ENCODE data around the gene ARHGAP11A. TPM values are rescaled to one million over a fixed set of nuclear protein-coding genes. Genes with fewer than 3 reads are reported as not detected.
"Not testable (repeated sequence)": the region's sequence is repeated elsewhere in the genome, so short reads cannot be mapped to it uniquely, and the experiment has no call there.

The ARHGAP11A gene, protein sequence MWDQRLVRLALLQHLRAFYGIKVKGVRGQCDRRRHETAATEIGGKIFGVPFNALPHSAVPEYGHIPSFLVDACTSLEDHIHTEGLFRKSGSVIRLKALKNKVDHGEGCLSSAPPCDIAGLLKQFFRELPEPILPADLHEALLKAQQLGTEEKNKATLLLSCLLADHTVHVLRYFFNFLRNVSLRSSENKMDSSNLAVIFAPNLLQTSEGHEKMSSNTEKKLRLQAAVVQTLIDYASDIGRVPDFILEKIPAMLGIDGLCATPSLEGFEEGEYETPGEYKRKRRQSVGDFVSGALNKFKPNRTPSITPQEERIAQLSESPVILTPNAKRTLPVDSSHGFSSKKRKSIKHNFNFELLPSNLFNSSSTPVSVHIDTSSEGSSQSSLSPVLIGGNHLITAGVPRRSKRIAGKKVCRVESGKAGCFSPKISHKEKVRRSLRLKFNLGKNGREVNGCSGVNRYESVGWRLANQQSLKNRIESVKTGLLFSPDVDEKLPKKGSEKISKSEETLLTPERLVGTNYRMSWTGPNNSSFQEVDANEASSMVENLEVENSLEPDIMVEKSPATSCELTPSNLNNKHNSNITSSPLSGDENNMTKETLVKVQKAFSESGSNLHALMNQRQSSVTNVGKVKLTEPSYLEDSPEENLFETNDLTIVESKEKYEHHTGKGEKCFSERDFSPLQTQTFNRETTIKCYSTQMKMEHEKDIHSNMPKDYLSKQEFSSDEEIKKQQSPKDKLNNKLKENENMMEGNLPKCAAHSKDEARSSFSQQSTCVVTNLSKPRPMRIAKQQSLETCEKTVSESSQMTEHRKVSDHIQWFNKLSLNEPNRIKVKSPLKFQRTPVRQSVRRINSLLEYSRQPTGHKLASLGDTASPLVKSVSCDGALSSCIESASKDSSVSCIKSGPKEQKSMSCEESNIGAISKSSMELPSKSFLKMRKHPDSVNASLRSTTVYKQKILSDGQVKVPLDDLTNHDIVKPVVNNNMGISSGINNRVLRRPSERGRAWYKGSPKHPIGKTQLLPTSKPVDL
- 10 to 100 TPM in 1 of 10 donors, 1 to 10 TPM in 8, under 1 TPM in 1; 0.64 to 10.6 (median 2.8) TPM for total RNA-seq
- 1 to 10 TPM in 1 of 2 donors, under 1 TPM in 1; 0.30 to 1.9 TPM for polyA plus RNA-seq
- long read RNA-seq, donor 1, full-length matches to known transcripts, result 3 of 3 reads
- long read RNA-seq, donor 1, partial matches to known transcripts, result 0 of 3 reads
- long read RNA-seq, donor 1, other reads (novel, unspliced or antisense), result 0 of 3 reads
- long read RNA-seq, donor 2, full-length matches to known transcripts, result 1 of 1 reads
- long read RNA-seq, donor 2, partial matches to known transcripts, result 0 of 1 reads
- long read RNA-seq, donor 2, other reads (novel, unspliced or antisense), result 0 of 1 reads
- long read RNA-seq, donor 3, full-length matches to known transcripts, result 1 of 2 reads
- long read RNA-seq, donor 3, partial matches to known transcripts, result 1 of 2 reads
- long read RNA-seq, donor 3, other reads (novel, unspliced or antisense), result 0 of 2 reads

DNA sequence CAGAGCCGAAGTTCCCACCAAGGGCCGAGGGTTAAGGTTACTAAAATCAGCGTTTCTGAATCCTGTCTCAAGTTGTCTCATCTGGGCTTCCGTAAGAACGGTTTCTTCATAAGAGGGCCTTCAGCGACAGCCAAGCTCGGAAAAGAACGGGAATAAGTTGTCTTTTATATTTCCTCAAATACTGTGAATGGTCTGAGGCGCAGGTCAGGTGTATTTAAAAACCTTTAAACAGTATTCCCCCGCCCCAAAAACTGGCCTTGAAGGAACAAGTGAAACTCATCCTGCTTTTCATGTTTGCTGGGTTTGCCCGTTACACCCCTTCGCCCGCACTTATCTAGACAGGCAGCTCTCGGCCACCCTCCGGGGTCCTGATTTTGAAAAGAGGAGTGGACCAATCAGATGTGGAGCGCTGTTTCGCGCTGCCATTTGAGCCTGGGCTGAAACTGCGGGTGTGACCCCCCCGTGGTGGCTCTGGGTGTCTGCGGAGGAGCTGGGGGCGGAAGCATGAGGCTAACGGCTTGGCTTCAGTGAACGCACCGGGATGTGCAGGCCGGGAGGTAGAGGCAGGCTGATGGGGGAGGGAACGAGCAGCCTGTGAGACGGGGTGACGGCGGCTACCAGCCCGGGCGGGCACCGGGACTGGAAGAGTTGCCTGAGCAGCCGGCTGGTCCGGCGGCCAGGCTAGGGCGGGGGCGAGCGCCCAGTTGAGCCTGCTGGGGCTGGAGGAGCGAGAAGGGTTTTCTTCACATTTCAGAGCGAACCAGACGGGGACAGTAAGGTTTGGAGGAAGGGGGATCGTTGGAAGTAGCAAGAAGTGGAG, at the start of gene ARHGAP11A:
TSS of gene ARHGAP11A (plus strand) at position 454 of the 820 bp plus-strand sequence. CDS start 708 bp downstream, outside the sequence.
- WGBS, 2 donors, result 0% methylated on average over 25 to 34 of the region's 43 CpGs
- peak in 1 of 9 donors; percentile 11 for TF ChIP-seq CTCF (IDR thresholded peaks at IDR 0.05)
- ATAC-seq (peak; percentile 93 to 97 (median 96)), DNase-seq (peak; percentile 82 to 93)
- H3K27me3 ChIP-seq; H3K9me3 ChIP-seq; intact Hi-C loops (cut with DNase I); H3K36me3 ChIP-seq: not testable (repeated sequence)
- H3K4me1 ChIP-seq, result peaks cover 0 to 11% (median 0%) of the 10 kb centered on the region in 9 donors
- H3K27ac ChIP-seq, result peak within 1 kb of the TSS; percentile 71 to 94 (median 84)
- peak within 1 kb of the TSS; percentile 8 to 65 (median 57) for H3K4me3 ChIP-seq

- ATAC-seq; intact Hi-C loops (cut with DNase I); H3K9me3 ChIP-seq; H3K36me3 ChIP-seq; H3K4me3 ChIP-seq; H3K27ac ChIP-seq; H3K4me1 ChIP-seq; DNase-seq; H3K27me3 ChIP-seq: not testable (repeated sequence)
- 44 to 46% methylated on average over 1 of the region's 3 CpGs for WGBS, 2 donors
Observed at GRCh38 chr15:32568988-32569387, 46.3 kb upstream of the ARHGAP11A start.

DNA sequence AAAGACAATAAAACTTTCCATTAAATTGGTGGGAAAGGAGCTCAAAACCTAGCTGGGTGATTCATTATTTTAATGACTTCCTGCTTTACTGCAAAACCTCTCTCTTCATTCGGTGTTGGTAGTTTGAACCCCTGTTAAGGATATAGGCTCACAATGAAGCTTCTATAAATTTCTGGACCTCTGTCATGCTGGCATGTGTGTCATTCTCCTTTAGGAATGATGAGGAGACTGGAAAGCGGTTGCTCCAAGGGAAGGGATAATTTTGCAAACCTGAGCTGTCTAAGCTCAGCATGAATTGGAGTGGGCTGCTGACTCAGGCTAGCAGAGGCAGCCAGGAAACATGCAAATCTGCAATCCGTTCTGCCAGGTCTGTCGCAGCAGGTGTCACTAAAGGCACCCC, 36.8 kb upstream of the ARHGAP11A start:
- H3K9me3 ChIP-seq; H3K4me3 ChIP-seq; DNase-seq; ATAC-seq; H3K27me3 ChIP-seq; intact Hi-C loops (cut with DNase I); H3K36me3 ChIP-seq; H3K27ac ChIP-seq; H3K4me1 ChIP-seq: not testable (repeated sequence)
- 49 to 75% methylated on average over 1 to 2 of the region's 4 CpGs for WGBS, 2 donors

GRCh38 chr15:32585844-32586243, 29.5 kb upstream of the ARHGAP11A start:
- DNase-seq; intact Hi-C loops (cut with DNase I); H3K36me3 ChIP-seq; H3K27ac ChIP-seq; H3K4me3 ChIP-seq; H3K4me1 ChIP-seq; H3K27me3 ChIP-seq; ATAC-seq; H3K9me3 ChIP-seq: not testable (repeated sequence)
- WGBS, 2 donors, result 76 to 89% methylated on average over 3 of the region's 4 CpGs

DNA sequence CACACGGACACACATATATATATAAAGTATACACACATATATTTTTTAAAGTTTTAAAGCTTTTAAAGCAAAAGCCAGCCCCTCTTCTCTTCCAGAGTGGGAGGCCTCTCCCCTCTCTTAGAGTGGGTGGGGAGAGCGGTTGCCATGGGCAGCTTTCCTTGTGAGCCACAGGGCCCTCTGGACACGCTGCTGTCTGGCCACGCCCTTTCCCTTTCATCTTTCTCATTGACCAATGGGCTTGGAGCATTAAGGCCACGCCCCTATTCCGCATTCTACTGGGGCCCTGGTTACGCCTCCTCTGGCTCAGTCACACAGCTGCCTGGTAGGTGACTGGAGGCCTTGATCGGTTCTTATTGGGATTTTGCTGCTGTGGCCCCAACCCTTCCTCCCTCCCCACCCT, 22.2 kb upstream of the ARHGAP11A start, which contains the start of gene GOLGA8N:
TSS of gene GOLGA8N (plus strand) at position 306 of the 400 bp plus-strand sequence.
- H3K4me3 ChIP-seq; ATAC-seq; H3K9me3 ChIP-seq; H3K36me3 ChIP-seq; H3K27ac ChIP-seq; H3K4me1 ChIP-seq; intact Hi-C loops (cut with DNase I); DNase-seq; H3K27me3 ChIP-seq: not testable (repeated sequence)
- WGBS, 2 donors, result 74% methylated on average over 6 of the region's 8 CpGs; no CpG with 5 or more reads in 1 of the 2 donors

DNA sequence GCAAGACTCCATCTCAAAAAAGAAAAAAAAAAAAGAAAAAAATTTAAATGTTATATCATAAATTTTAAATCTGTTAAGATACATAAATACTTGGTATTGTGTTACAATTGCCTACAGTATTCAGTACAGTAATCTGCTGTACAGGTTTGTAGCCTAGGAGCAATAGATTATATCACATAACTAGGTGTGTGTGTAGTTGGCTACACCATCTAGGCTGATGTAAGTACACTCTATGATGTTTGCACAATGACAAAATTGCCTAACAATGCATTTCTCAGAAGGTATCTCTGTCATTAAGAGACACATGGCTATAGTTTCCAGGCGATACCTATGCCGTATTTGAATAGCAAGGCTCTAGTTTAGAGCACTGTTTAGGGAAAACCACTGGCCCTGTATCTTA, 5.8 kb upstream of the ARHGAP11A start:
- intact Hi-C loops (cut with DNase I); H3K9me3 ChIP-seq; H3K36me3 ChIP-seq; H3K4me3 ChIP-seq; H3K27ac ChIP-seq; DNase-seq; H3K27me3 ChIP-seq; ATAC-seq: not testable (repeated sequence)
- 96% methylated on average over 2 of the region's 2 CpGs for WGBS, 2 donors
- H3K4me1 ChIP-seq, result peaks cover 0 to 11% (median 0%) of the 10 kb centered on the region in 9 donors

Data from heart right ventricle (tissue), 16 donors.